Nephron (organoid): ENCODE results near the gene CHST8.

Experiments used
- H3K27ac Mint-ChIP-seq, 3 experiments: 2 replicates each; pipeline ENCODE4 v1.8.0; 2020; ENCODE audit warnings: mixed read lengths in 3 of 3, mild to moderate bottlenecking in 2 of 3, moderate library complexity in 1 of 3
- H3K27me3 Mint-ChIP-seq: 2 replicates; pipeline ENCODE4 v1.8.0; 2021; ENCODE audit warnings: low read depth, mild to moderate bottlenecking, moderate library complexity, mixed read lengths
- H3K36me3 Mint-ChIP-seq: 2 replicates; pipeline ENCODE4 v1.8.0; 2020; ENCODE audit warnings: low read depth, mixed read lengths
- H3K4me1 Mint-ChIP-seq: 2 replicates; pipeline ENCODE4 v1.8.0; 2020; ENCODE audit warnings: mixed read lengths
- H3K4me3 Mint-ChIP-seq, 3 experiments: 2 replicates each; pipeline ENCODE4 v1.8.0; 2020; ENCODE audit warnings: mild to moderate bottlenecking in 3 of 3, mixed read lengths in 3 of 3, moderate library complexity in 2 of 3
- H3K9me3 Mint-ChIP-seq: 2 replicates; pipeline ENCODE4 v1.8.0; 2020; ENCODE audit warnings: mixed read lengths
- TF ChIP-seq, protein P1 (sequence below), 3 experiments: fragments of 200-600 bp; sonication (generic); IDR thresholded peaks; one replicate each; pipeline ENCODE4 v1.5.0; 2021; ENCODE audit warnings: antibody characterized with exemption in 3 of 3; ENCODE audit not compliant: unreplicated experiment in 3 of 3

CHST8 gene

DNA sequence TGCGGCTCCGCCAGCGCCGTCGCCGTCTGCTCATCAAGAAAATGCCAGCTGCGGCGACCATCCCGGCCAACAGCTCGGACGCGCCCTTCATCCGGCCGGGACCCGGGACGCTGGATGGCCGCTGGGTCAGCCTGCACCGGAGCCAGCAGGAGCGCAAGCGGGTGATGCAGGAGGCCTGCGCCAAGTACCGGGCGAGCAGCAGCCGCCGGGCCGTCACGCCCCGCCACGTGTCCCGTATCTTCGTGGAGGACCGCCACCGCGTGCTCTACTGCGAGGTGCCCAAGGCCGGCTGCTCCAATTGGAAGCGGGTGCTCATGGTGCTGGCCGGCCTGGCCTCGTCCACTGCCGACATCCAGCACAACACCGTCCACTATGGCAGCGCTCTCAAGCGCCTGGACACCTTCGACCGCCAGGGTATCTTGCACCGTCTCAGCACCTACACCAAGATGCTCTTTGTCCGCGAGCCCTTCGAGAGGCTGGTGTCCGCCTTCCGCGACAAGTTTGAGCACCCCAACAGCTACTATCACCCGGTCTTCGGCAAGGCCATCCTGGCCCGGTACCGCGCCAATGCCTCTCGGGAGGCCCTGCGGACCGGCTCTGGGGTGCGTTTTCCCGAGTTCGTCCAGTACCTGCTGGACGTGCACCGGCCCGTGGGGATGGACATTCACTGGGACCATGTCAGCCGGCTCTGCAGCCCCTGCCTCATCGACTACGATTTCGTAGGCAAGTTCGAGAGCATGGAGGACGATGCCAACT, 150.5 kb downstream of the CHST8 start:
- H3K27me3 Mint-ChIP-seq, result peaks cover 43% of the 10 kb centered on the region
- H3K36me3 Mint-ChIP-seq, result no peaks in the 10 kb centered on the region
- no peaks in the 10 kb centered on the region for H3K4me1 Mint-ChIP-seq
- H3K4me3 Mint-ChIP-seq, result no peak overlapping the region
- no peak overlapping the region for H3K27ac Mint-ChIP-seq
- TF ChIP-seq, protein P1, sequence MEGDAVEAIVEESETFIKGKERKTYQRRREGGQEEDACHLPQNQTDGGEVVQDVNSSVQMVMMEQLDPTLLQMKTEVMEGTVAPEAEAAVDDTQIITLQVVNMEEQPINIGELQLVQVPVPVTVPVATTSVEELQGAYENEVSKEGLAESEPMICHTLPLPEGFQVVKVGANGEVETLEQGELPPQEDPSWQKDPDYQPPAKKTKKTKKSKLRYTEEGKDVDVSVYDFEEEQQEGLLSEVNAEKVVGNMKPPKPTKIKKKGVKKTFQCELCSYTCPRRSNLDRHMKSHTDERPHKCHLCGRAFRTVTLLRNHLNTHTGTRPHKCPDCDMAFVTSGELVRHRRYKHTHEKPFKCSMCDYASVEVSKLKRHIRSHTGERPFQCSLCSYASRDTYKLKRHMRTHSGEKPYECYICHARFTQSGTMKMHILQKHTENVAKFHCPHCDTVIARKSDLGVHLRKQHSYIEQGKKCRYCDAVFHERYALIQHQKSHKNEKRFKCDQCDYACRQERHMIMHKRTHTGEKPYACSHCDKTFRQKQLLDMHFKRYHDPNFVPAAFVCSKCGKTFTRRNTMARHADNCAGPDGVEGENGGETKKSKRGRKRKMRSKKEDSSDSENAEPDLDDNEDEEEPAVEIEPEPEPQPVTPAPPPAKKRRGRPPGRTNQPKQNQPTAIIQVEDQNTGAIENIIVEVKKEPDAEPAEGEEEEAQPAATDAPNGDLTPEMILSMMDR (IDR thresholded peaks at IDR 0.05; ENCODE audit: unreplicated experiment in 3 of 3), result no peak
- H3K9me3 Mint-ChIP-seq, result no peaks in the 10 kb centered on the region

DNA sequence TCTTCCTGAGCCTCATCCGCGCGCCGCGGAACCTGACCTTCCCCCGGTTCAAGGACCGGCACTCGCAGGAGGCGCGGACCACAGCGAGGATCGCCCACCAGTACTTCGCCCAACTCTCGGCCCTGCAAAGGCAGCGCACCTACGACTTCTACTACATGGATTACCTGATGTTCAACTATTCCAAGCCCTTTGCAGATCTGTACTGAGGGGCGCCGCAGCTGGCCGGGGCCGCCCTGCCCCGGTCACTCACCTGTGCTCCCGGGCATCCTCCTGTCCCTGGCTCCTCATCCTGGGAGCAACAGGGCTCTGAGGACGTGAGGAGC, 151.1 kb downstream of the CHST8 start:
- no peak overlapping the region for H3K4me3 Mint-ChIP-seq
- no peak overlapping the region for H3K27ac Mint-ChIP-seq
- peaks cover 38% of the 10 kb centered on the region for H3K27me3 Mint-ChIP-seq
- no peaks in the 10 kb centered on the region for H3K4me1 Mint-ChIP-seq
- TF ChIP-seq, protein P1 (IDR thresholded peaks at IDR 0.05; ENCODE audit: unreplicated experiment in 3 of 3), result no peak
- H3K36me3 Mint-ChIP-seq, result no peaks in the 10 kb centered on the region
- H3K9me3 Mint-ChIP-seq, result no peaks in the 10 kb centered on the region

DNA sequence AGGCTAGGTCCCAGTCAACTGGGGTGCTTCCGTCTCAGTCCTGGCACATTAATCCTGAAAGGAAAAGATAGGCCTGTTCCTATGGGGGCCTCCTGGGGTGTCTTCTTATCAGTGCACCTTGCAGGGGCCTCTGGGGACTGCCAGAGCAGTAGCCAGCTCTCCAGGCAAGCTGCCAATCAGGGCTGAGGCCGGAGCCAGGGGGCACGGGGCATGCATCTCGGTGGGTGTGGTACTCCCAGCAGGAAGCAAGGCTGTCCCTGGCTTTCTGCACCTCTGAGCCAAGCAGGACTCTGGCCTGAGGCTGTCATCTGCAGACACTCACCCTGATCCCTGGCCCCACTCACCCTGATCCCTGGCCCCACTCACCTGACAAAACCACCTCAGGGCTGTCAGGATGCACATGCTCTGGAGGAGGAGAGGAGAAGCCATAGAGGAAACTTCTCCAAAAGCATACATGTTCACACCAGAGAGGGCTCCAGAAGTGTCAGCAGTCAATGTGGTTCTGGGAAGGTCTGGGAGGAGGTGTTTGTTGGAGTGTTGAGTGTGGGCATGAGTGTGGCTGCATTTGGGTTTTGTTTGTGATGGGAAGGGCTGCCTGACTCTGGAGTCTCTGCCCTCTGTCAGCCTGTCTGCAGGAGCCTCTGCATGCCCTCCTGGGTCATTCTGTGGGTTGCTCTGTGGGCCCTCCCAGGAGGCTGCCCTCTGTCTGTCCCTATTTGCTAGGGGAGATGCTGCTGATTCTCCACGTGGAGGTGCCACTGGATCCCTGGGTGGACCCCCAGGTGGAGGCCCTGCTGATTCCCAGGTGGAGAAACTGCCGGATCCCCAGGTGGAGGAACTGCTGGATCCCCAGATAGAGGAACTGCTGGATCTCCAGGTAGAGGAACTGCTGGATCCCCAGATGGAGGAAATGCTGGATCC, 152.2 kb downstream of the CHST8 start:
- H3K27ac Mint-ChIP-seq, result no peak overlapping the region
- TF ChIP-seq, protein P1 (IDR thresholded peaks at IDR 0.05; ENCODE audit: unreplicated experiment in 3 of 3), result no peak
- H3K4me3 Mint-ChIP-seq, result no peak overlapping the region
- H3K9me3 Mint-ChIP-seq, result no peaks in the 10 kb centered on the region
- H3K4me1 Mint-ChIP-seq, result peaks cover 7% of the 10 kb centered on the region
- peaks cover 42% of the 10 kb centered on the region for H3K27me3 Mint-ChIP-seq
- no peaks in the 10 kb centered on the region for H3K36me3 Mint-ChIP-seq

DNA sequence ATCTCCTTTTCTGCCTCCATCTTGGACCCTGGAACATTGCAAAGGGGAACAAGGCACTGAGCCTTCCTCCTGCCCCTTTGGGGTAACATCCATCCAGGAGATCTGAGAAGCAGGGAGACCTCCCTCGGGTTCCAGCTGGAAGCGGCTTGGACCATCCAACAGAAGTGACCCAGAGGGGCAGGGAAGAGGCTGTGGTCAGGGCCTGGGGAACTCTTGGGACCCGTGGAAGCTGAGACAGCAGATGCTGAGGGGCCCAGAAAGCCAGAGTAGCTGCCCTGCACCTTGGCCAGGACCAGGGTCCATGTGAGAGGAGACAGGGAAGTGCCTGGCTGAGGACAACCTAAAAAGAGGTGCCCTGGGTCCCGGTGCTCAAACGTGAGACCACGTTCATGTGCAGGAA, 153.0 kb downstream of the CHST8 start:
- H3K4me1 Mint-ChIP-seq, result peaks cover 13% of the 10 kb centered on the region
- H3K9me3 Mint-ChIP-seq, result no peaks in the 10 kb centered on the region
- TF ChIP-seq, protein P1 (IDR thresholded peaks at IDR 0.05; ENCODE audit: unreplicated experiment in 3 of 3), result no peak
- H3K27ac Mint-ChIP-seq, result no peak overlapping the region
- H3K4me3 Mint-ChIP-seq, result no peak overlapping the region
- H3K36me3 Mint-ChIP-seq, result no peaks in the 10 kb centered on the region
- peaks cover 42% of the 10 kb centered on the region for H3K27me3 Mint-ChIP-seq

DNA sequence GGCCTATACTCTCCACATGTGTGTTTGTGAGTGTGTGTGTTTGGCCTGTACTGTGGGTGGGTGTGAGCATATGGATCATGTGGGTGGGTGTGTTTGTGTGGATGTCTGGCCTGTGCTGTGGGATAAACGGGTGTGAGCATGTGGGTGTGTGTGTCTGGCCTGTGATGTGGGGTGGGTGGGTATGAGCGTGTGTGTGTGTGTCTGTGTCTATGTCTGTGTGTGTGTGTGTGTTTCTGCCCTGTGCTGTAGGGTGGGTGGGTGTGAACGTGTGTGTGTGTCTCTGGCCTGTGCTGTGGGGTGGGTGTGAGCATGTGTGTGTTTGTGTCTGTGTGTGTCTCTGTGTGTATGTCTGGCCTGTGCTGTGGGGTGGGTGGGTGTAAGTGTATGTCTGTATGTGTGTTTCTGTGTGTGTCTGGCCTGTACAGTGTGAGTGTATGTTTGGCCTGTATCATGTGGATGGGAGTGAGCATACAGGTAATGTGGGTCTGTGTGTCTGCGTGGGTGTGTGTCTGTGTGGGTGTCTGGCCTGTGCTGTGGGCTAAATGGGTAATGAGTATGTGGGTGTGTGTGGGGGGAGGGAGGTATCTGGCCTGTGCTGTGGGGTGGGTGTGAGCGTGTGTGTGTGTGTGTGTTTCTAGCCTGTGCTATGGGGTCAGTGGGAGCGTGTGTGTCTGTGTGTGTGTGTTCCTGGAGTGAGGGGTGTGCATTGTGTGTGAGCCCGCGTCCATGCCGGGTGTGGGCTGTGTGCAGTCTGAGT, 154.2 kb downstream of the CHST8 start:
- peaks cover 15% of the 10 kb centered on the region for H3K4me1 Mint-ChIP-seq
- peaks cover 46% of the 10 kb centered on the region for H3K27me3 Mint-ChIP-seq
- no peak overlapping the region for H3K4me3 Mint-ChIP-seq
- TF ChIP-seq, protein P1 (IDR thresholded peaks at IDR 0.05; ENCODE audit: unreplicated experiment in 3 of 3), result no peak
- H3K27ac Mint-ChIP-seq, result no peak overlapping the region
- no peaks in the 10 kb centered on the region for H3K36me3 Mint-ChIP-seq
- H3K9me3 Mint-ChIP-seq, result no peaks in the 10 kb centered on the region
